ENCODE results near the gene SNAP91. TPM values are rescaled to one million over a fixed set of nuclear protein-coding genes. Genes with fewer than 3 reads are reported as not detected.

Gene SNAP91
- total RNA-seq, 4 donors from 2014 or later: 0.13 TPM; not detected in 3

DNA sequence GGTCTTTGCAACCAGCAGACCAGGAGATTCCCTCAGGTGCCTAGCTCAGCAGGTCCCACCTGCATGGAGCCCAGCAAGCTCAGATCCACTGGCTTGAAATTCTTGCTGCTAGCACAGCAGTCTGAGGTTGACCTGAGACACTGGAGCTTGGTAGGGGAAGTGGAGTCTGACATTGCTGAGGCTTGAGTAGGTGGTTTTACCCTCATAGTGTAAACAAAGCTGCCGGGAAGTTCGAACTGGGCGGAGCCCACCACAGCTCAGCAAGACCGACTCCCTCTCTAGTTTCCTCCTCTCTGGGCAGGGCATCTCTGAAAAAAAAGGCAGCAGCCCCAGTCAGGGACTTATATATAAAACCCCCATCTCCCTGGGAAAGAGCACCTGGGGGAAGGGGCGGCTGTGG is 162.3 kb downstream of the SNAP91 start:
- ATAC-seq: no peak
- Histone ChIP-seq H3K27me3 (no peaks in the 10 kb centered on the region), H3K36me3 (no peaks in the 10 kb centered on the region), H3K4me1 (no peaks in the 10 kb centered on the region), H3K27ac (no peak overlapping the region), H3K9me3 (no peaks in the 10 kb centered on the region), H3K4me3 (no peak overlapping the region)
- no peak for TF ChIP-seq POLR2A (IDR thresholded peaks at IDR 0.05)
- TF ChIP-seq, protein P1, sequence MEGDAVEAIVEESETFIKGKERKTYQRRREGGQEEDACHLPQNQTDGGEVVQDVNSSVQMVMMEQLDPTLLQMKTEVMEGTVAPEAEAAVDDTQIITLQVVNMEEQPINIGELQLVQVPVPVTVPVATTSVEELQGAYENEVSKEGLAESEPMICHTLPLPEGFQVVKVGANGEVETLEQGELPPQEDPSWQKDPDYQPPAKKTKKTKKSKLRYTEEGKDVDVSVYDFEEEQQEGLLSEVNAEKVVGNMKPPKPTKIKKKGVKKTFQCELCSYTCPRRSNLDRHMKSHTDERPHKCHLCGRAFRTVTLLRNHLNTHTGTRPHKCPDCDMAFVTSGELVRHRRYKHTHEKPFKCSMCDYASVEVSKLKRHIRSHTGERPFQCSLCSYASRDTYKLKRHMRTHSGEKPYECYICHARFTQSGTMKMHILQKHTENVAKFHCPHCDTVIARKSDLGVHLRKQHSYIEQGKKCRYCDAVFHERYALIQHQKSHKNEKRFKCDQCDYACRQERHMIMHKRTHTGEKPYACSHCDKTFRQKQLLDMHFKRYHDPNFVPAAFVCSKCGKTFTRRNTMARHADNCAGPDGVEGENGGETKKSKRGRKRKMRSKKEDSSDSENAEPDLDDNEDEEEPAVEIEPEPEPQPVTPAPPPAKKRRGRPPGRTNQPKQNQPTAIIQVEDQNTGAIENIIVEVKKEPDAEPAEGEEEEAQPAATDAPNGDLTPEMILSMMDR (IDR thresholded peaks at IDR 0.05 in 4 of 5, conservative IDR thresholded peaks at IDR 0.05 in 1 of 5): no peak
- no peak for DNase-seq
- intact Hi-C loops (cut with DNase I; ENCODE audit: low total_unique reads) (no loop called here), in situ Hi-C loops (cut with MboI; ENCODE audit: low sequenced_read_pairs in 4 of 4) (no loop called here)

DNA sequence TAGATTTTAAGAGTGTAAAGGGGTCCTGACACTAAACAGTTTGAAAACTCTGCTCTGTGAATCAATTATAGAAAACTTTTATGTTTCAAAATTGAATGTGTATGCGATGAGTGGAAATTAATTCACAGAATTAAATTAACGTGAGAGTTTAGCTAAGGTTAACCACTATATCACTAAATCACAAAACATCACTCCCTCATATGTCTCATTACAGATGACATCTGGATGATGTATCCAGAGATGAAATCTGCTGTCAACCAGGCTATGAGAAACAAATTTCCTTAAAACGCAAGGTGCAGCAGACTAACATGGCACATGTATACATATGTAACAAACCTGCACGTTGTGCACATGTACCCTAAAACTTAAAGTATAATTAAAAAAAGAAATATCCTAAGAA is 169.2 kb downstream of the SNAP91 start:
- intact Hi-C loops (cut with DNase I; ENCODE audit: low total_unique reads) (no loop called here), in situ Hi-C loops (cut with MboI; ENCODE audit: low sequenced_read_pairs in 4 of 4) (no loop called here)
- no peak for TF ChIP-seq POLR2A (IDR thresholded peaks at IDR 0.05)
- TF ChIP-seq, protein P1 (IDR thresholded peaks at IDR 0.05 in 4 of 5, conservative IDR thresholded peaks at IDR 0.05 in 1 of 5): no peak
- ATAC-seq: no peak
- Histone ChIP-seq H3K27ac (no peak overlapping the region), H3K9me3 (no peaks in the 10 kb centered on the region), H3K36me3 (no peaks in the 10 kb centered on the region), H3K27me3 (no peaks in the 10 kb centered on the region), H3K4me1 (no peaks in the 10 kb centered on the region), H3K4me3 (no peak overlapping the region)
- no peak for DNase-seq

DNA sequence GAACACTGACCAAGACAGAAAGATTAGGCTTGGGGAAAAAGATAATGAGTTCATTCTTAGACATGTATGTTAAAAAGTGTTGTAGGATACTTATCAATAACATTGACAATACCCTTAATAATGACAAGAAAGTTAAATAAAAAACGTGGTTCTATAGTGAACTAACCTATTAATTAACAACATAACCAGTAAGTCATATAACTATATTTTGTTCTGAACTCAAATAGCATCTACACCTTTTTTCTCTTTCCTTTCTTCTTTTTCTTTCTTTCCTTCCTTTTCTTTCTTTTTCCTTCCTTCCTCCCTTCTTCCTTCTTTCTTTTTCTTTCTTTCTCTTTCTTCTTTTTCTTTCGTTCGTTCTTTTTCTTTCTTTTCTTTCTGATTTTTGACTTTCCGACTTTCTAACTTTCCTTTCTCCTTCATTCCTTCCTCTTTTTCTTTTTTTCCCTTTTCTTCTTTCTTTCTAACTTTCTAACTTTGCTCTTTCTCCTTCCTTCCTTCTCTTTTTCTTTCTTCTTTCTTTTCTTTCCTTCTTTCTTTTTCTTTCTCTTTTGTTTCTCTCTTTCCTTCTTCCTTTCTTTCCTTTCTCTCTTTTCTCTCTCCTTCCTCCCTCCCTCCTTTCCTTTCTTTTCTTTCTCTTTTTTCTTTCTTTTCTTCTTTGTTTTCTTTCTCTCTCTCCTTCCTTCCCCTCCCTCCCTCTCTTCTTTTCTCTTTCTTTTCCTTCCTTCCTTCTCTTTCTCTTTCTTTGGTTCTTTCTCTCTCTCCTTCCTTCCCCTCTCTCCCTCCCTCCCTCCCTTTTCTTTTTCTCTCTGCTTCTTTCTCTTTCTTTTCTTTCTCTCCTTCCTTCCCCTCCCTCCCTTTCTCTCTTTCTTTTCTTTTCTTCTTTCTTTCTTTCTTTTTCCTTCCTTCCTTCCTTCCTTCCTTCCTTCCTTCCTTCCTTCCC is 172.0 kb downstream of the SNAP91 start:
- TF ChIP-seq POLR2A (IDR thresholded peaks at IDR 0.05): no peak
- TF ChIP-seq, protein P1 (IDR thresholded peaks at IDR 0.05 in 4 of 5, conservative IDR thresholded peaks at IDR 0.05 in 1 of 5): no peak
- in situ Hi-C loops (cut with MboI; ENCODE audit: low sequenced_read_pairs in 4 of 4): no loop called here
- Histone ChIP-seq H3K4me1 (no peaks in the 10 kb centered on the region), H3K4me3 (no peak overlapping the region), H3K9me3 (no peaks in the 10 kb centered on the region), H3K27me3 (no peaks in the 10 kb centered on the region), H3K27ac (no peak overlapping the region), H3K36me3 (no peaks in the 10 kb centered on the region)
- intact Hi-C loops (cut with DNase I; ENCODE audit: low total_unique reads): no loop called here
- DNase-seq (no peak), ATAC-seq (no peak)

DNA sequence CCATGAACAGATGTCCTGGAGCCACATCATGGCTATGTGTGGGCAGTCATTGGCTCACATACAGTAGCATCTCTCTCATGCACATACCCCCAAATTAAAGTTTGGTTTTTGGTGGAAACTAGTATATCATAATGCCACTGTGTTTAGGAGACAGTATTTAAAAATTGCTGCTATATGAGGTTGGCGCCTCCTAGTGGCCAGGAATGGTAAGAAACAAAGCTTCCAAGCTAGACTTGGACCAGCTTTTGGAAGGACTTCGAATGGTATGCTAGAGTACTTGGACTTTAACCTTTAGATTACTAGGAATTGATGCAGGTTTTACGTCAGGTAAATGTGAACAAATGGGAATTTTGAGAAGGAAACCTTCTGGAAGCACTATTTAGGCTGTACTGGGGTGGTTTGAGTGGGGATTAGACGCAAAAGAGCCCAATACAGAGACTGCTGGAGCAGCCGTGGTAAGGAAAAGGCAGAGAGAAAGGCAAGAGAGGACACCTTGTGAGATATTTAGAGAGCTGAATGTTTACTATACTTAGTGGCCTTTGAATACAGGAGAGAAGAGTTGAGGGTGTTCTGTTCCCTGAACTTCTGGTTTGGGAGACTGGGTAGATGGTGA is 172.8 kb downstream of the SNAP91 start:
- H3K27ac ChIP-seq: no peak overlapping the region
- no peaks in the 10 kb centered on the region for H3K9me3 ChIP-seq
- no peak for DNase-seq
- ATAC-seq: no peak
- no peaks in the 10 kb centered on the region for H3K27me3 ChIP-seq
- H3K4me3 ChIP-seq: no peak overlapping the region
- no peaks in the 10 kb centered on the region for H3K4me1 ChIP-seq
- TF ChIP-seq, protein P1 (IDR thresholded peaks at IDR 0.05 in 4 of 5, conservative IDR thresholded peaks at IDR 0.05 in 1 of 5): peak in 3 of 5 experiments; percentile 21 to 54 (median 30)
- no peak for TF ChIP-seq POLR2A (IDR thresholded peaks at IDR 0.05)
- no peaks in the 10 kb centered on the region for H3K36me3 ChIP-seq
- in situ Hi-C loops (cut with MboI; ENCODE audit: low sequenced_read_pairs in 4 of 4): no loop called here
- intact Hi-C loops (cut with DNase I; ENCODE audit: low total_unique reads): no loop called here

All from gastrocnemius medialis (tissue), 4 donors.